Ramos (cell line): Measurements from ENCODE around the gene SSTR5.

Source experiments
- in situ Hi-C: fragments of 300-500 bp; cut with MboI; formaldehyde crosslinking; loops from one replicate; pipeline ENCODE4 v1.14.3; 2022; ENCODE audit warnings: low sequenced_read_pairs; ENCODE audit not compliant: unreplicated experiment

SSTR5 gene

DNA sequence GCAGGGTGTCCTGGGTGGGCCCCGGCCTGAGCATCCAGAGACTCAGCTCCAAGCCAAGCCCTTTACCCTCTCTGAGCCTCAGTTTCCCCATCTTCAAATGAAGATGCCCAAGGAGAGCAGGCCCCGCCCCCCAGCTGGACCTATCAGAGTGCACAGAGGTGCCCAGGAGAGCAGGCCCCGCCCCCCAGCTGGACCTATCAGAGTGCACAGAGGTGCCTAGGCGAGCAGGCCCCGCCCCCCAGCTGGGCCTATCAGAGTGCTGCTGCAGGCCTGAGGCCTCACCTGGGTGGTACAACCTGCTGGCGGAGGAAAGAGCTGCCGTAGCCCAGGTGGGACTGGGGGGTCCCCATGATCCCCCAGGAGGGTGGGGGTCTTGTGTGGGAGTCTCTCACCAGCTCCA is 3.4 kb upstream of the SSTR5 start:
- in situ Hi-C loops: loop anchor here (10.0 to 25.0 kb wide), 2 partner anchors 254 to 357 kb away; partner anchors contain the start of genes ANTKMT, FBXL16 and METRN

DNA sequence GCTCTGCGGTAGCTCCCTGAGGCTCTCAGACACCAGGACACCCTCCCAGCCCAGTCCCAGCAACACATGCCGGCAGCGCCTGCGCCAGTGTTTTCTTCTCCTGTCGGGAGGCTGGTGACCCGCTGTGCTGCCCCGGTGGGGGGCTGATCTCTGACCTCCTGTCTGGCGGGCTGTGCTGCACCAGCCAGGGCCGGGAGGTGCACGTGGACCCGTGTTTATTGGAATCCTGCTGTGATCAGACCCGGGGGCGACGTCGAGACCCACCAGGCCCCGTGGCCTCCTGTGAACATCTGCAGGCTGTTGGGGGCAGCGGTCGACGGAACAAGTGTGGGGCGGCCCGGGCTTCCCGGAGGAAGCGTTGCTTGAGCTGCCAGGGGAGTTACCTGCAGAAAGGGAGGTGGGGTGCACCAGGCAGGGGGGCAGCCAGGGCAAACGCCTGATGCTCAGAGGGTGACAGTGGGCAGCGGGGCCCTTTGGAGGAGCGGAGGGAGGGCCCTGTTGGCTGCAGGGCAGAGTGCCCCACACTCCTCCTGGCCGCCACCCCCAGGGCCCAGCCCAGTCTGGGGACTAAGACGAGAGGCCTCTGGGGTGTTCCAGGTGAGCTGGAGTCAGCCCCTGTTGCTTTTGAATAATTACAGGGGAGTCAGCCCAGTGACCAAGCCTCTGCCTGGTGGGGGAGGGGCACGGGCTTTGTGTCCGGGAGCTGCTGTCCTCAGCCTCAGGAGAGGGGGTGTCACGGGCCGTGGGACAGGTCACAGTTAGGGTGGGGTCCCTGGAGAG is 2.3 kb upstream of the SSTR5 start:
- in situ Hi-C loops: loop anchor here (25.0 kb wide), 1 partner anchor 358 kb away; the partner anchor contains the start of genes ANTKMT, FBXL16 and METRN

DNA sequence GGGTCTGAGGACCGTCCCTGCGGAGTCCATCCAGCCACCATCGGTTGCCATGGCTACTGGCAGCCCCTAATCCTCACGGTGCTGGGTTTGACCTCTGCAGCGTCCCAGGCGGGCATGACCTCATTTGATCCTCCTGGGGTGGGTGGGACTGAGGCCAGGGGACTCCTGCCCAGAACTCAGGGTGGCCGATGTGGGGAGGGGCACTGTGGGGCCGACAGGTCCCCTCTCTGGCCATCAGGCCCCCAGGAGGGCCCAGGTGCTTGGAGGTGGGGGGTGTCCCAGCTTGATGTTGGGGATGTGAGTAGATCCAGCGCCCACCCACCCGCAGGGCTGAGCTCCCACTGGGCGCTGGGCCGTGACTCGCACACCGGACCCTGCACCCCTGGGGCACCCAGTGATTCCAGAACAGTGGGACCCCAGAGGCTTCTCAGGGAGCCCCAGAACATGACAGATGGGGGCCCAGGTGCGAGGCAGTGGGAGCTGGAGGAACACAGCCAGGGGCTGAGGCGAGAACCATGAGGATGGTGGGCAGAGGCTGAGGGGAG is 1.6 kb upstream of the SSTR5 start:
- in situ Hi-C loops: loop anchor here (25.0 kb wide), 1 partner anchor 359 kb away; the partner anchor contains the start of genes ANTKMT, FBXL16 and METRN

DNA sequence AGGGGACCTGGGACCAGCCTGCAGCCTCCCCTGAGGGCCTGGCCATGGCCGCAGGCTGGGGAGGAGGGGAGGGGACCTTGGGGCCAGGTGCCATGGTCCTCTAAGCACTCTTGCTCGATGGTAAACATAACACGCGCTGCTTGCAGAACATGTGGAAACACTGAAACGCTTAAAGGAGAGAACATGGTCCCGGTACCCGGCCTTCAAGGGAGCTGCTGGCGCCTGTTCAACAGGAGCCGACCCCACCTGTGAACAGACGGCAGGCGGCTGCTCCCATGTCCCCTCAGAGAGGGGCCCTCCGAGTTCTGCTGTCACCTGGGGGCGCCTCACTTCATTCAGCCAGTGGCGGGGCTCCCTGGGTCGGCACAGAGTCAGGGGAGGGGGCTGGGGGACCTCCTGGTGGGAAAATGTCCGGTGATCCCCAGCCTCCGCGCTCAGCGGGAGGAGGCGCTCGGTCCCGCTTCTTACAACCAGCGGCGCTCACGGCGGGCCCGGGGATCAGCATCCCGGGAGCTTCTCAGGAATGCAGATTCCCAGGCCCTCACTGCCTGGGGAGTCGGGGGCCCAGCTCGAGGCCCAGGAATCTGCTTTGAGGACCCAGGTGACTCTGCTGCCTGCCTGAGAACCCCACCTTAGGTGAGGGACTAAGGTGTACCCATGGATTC is 854 bp upstream of the SSTR5 start:
- in situ Hi-C loops: loop anchor here (25.0 kb wide), 1 partner anchor 359 kb away; the partner anchor contains the start of genes ANTKMT, FBXL16 and METRN

DNA sequence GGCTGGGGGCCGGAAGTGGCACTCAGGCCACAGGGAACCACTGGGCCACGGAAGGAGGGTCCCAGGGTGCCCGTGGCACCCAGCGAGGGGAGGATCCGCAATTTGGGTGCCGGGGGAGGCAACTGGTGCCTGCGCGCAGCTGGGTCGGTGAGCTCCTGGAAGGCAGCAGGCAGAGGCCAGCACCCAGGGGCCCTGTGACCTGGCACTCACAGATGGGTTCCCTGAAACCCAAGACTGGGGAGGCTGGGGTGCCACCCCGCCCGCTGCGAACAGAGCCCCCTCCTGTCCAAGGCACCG is 663 bp downstream of the SSTR5 start:
- in situ Hi-C loops: loop anchor here (25.0 kb wide), 1 partner anchor 361 kb away; the partner anchor contains the start of genes ANTKMT, FBXL16 and METRN

DNA sequence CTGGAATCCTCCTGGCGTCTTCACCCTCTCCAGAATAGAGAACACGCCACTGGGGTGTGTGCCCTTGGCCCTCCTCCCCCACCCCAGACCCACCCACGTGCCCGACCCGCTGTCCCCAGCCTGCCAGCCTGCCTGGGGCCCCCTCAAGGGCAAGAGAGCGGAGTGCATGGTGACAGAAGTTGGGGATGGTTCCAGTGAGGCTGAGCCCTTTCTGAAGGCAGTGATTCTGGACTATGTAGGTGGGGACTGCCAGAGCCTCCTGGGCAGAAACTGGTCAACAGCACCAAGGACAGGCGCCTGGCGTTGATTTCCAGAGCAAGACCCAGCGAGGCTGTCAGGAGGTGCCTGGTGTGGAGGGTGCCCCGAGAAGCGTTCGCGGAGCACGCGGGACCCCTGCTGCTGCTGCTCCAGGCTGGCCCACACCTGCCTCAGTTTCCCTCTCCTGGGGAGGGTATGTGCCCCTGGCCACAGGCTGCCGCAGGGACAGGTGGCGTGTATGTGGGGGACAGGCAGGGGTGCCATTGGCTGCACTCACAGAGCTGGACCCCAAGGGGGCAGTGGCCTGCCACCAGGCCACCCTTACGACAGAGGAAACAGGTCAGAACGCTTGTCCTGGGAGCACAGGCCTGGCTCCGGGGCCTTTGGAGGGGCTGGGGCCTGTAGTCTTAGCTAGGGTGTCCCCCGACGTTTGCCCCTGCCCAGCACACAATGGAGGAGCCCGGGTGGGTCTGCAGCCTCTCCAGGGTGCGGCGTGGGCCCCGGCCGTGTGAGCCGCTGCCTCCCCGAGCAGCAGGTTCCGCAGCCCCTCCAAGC is 1.2 kb downstream of the SSTR5 start:
- in situ Hi-C loops: loop anchor here (25.0 kb wide), 1 partner anchor 361 kb away; the partner anchor contains the start of genes ANTKMT, FBXL16 and METRN

DNA sequence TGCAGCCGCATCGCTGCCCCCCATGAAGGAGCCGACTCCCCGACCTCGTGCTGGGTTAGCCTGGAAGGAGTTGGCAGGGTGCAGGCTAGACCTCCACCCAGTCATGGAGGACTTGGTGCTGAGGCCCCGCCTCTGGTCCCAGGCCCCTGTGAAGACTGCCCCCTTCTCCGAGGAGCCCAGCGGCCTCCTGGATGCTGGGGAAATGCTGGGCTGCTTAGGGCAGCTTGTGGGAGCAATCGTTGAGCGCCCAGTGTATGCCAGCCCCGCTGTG is 1.8 kb downstream of the SSTR5 start:
- in situ Hi-C loops: loop anchor here (25.0 kb wide), 1 partner anchor 362 kb away; the partner anchor contains the start of genes ANTKMT, FBXL16 and METRN

DNA sequence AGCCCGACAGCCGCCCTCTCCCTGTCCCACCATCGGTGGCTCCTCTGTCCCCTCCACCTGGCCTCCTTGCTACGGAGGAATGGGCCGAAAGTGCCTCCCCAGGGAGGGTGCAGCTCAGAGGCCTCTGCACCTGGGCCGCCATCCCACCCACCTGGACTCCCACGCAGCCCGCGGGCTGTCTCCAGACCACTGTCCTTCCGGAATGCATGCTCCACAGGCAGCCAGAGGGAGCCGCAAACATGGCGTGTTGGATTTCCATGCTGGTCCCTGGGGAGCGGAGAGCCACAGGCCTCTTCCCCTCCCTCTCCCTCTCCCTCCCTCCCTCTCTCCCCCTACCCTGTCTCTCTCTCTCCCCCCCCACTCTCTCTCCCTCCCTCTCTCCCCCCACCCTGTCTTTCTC is 3.0 kb downstream of the SSTR5 start:
- in situ Hi-C loops: no loop called here

DNA sequence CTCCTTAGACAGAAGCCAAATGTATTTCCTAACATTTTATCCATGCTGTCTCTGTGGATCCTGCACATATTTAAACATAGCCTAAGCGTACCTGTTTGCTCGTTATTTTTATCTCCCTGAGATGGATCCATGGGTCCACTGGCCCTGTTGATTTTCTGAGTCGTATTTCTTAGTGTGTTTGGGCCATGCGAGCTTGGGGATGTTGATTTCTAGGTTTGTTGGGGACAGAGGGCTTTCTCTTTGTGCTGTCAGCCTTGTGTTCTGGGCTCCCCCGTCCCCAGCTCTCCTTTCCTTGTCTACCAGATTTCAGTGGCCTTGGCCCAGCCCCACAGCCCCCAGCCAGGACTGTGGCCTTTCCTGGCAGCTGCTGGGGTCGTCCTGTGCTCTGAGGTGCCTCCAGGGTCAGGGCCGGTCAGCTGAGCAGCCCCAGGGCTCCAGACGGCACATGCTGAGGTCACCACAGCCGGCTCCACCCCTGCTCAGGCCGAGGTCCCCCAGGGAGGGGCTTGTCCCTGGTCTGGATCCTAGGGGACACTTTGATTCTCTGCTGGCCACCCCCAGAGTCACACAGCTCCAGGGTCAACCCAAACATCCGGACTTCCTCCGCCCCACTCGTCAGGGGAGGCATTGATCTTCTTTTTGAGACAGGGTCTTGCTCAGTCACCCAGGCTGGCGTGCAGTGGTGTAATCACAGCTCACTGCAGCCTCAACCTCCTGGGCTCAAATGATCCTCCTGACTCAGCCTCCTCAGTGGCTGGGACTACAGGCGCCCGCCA is 4.4 kb downstream of the SSTR5 start:
- in situ Hi-C loops: no loop called here

DNA sequence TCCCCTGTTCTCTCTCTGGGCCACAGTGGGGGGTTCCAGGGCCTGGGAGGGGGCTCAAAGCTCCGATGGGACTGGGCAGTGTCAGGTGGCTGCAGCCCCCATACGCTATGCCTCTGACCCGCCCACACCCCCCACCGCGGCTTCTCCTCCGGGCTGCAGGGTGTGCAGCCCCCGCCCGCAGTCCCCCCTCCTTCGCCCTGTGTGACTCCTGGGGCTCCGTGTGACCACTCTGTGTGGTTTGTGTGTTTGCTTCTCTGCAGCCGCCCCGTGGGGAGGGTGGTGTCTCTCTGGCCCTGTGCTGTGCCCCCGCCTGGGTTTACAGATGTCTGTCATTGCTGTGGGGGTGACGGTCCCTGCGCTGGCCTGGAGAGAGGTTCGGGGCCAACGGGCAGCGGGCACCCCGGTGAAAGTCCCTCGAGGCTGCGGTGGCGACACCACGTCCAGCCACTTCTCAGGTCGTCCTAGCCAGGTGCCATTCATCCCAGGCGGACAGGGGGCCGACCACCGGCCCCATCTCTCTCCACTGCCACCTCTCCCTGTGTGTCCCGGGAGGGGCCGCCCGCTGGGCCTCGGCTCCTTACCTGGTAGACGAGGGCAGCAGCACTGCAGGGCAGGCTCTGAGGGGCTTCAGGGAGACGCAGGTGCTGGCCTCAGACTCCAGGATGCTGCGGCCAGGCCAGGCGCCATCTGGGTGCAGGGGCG is 5.5 kb downstream of the SSTR5 start:
- in situ Hi-C loops: no loop called here

DNA sequence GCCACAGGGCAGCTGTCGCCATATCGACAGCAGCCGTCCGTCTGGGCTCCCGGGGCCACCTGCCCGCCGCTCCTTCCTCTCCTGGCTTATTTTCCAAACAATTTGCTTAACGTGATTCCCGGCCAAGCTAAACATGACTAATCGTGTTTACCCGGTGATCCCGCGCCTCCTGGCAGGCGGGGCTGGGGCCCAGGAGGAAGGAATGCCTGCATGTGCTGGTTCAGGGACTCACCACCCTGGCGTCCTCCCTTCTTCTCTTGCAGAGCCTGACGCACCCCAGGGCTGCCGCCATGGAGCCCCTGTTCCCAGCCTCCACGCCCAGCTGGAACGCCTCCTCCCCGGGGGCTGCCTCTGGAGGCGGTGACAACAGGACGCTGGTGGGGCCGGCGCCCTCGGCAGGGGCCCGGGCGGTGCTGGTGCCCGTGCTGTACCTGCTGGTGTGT is 6.1 kb downstream of the SSTR5 start:
- in situ Hi-C loops: no loop called here

DNA sequence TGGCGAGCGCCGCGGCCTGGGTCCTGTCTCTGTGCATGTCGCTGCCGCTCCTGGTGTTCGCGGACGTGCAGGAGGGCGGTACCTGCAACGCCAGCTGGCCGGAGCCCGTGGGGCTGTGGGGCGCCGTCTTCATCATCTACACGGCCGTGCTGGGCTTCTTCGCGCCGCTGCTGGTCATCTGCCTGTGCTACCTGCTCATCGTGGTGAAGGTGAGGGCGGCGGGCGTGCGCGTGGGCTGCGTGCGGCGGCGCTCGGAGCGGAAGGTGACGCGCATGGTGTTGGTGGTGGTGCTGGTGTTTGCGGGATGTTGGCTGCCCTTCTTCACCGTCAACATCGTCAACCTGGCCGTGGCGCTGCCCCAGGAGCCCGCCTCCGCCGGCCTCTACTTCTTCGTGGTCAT is 6.8 kb downstream of the SSTR5 start:
- in situ Hi-C loops: no loop called here

DNA sequence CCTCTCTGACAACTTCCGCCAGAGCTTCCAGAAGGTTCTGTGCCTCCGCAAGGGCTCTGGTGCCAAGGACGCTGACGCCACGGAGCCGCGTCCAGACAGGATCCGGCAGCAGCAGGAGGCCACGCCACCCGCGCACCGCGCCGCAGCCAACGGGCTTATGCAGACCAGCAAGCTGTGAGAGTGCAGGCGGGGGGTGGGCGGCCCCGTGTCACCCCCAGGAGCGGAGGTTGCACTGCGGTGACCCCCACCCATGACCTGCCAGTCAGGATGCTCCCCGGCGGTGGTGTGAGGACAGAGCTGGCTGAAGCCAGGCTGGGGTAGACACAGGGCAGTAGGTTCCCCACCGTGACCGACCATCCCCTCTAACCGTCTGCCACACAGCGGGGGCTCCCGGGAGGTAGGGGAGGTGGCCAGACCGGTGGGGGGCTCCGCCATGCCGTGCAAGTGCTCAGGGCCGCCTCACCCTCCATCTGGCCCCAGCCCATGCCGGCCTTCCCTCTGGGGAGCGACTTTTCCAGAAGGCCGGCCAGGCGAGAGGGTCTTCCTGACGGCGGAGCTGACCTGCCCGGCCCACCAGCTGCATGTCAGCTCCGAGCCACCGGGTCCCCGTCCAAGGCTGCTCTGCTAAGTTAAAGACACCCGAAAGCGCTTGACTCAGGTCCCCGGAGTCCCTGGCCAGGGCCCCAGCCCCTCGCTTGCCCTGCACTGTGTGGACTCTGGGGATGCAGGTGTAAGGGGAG is 7.4 kb downstream of the SSTR5 start:
- in situ Hi-C loops: no loop called here

DNA sequence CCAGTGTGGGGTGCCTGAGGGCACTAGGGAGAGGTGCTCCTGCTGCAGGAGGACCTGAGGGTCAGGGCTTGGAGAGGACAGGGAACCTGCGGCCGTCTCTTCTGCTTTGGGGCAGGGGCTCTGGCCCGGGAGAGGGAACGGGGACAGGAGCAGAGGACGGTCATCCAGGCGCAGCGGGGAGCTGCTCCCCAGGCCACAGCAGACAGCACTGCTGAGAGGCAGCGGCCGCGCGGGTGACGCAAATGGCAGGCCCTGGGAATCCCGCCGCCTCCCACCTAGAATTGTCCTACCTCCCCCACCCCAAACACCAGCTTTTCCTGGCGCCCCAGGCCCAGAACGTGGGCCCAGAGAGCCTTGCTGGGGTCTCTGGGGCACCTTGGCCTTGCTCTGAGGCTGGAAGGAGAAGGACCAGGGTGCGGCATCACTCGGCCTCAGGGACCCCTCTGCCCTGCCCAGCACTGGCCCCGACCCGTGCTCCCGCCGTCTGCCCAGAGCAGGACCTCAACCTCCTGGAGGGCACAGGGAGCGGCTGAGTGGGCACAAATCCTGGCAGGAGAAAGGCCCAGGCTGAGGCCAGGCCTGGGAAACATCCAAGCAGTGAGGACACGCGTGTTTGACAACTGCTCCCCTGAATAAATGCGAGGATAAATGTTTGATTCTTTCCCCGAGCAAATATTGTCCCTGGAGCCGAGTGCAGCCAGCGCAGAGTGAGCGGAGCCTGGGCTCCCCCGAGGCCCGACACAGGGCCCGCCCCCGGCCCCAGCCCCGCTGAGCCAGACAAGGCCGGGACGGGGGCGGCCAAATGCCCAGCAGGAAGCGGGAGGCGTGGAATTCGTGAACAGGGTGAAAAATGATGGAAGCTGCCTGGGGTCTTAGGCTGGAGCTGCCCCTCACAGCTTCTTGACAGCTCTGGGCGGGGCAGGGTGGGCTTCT is 8.5 kb downstream of the SSTR5 start:
- in situ Hi-C loops: no loop called here

DNA sequence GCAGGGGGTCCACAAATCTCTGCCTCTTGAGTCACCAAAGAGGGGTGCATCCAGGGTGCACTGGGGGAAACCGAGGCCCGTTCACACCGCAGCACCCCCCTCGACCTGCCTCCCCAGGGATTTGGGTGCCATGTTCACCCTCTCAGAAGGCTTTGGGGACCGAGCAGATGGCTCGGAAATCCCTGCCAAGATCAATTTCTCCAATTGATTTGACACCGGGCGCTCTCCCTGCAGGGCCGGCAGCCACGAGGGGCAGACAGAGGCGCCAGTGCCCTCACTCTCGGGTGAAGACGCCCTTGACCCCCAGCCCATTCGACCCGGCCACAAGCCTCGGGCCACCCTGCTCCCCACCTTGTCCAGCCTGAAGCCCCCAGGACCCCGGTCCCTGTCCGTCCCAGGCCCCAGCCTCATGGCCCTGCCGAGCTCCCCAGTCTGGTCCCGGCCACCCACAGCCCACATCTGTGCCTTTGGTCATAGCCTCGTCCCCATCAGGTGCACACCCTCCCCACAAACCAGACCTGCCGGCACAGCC is 9.3 kb downstream of the SSTR5 start:
- in situ Hi-C loops: no loop called here

DNA sequence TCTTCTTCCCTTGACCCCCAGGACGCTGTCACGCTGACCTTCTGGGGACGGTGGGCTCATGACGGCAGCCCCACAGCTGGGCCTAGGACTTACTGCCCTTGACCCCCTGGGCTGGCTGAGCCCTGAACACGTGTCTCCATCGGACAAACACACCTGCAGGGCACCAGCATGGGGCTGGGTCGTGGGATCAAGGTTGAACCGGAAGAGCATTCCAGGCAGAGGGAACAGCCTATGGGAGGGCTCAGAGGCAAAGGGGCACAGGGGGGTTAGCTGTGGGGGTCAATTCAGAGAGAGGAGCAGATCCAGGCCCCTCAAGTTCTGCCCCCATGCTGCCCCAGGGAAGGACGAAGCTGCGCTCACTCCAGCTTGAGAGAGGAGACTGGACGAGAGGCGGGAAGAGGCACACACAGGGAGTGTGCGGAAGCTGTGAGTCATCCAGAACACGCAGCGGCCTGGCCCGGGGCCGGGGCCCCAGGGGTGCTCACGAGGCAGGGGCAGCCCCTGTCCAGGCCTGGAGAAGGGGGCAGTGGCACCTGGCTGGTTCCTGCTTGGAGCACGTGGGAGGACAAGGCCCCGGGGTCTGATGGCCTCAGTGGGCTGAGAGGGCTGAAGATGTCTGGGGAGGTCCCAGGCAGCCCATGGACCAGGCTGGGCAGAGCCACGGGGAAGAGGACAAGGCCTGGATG is 9.9 kb downstream of the SSTR5 start:
- in situ Hi-C loops: no loop called here
